ENCODE measurements around the gene LNX2.
A peak's percentile ranks its signal among the peaks of the same experiment; 100 is the strongest.

LNX2 gene

GRCh38 chr13:27624071-27624470 lies 3.7 kb upstream of the LNX2 start:
- Mint-ChIP-seq H3K4me3 (peak overlapping the region; percentile 37), H3K4me1 (peaks cover 36% of the 10 kb centered on the region), H3K9me3 (no peaks in the 10 kb centered on the region), H3K36me3 (ENCODE audit: low read depth) (peaks cover 65% of the 10 kb centered on the region), H3K27me3 (ENCODE audit: low read depth, poor library complexity) (peaks cover 2% of the 10 kb centered on the region), H3K27ac (no peak overlapping the region)
- DNase-seq = no peak
- TF ChIP-seq CTCF (IDR thresholded peaks at IDR 0.05) = no peak

- Mint-ChIP-seq H3K4me3 (peak overlapping the region; percentile 95), H3K36me3 (ENCODE audit: low read depth) (peaks cover 53% of the 10 kb centered on the region), H3K4me1 (peaks cover 48% of the 10 kb centered on the region), H3K27ac (no peak overlapping the region), H3K27me3 (ENCODE audit: low read depth, poor library complexity) (peaks cover 2% of the 10 kb centered on the region), H3K9me3 (no peaks in the 10 kb centered on the region)
- TF ChIP-seq CTCF (IDR thresholded peaks at IDR 0.05) = no peak
- no peak for DNase-seq
Observed at GRCh38 chr13:27622881-27623280, 2.6 kb upstream of the LNX2 start.

- DNase-seq = no peak
- H3K27ac Mint-ChIP-seq = peak overlapping the region; percentile 23
- H3K4me1 Mint-ChIP-seq = peaks cover 53% of the 10 kb centered on the region
- peaks cover 2% of the 10 kb centered on the region for H3K27me3 Mint-ChIP-seq (ENCODE audit: low read depth, poor library complexity)
- H3K4me3 Mint-ChIP-seq = peak overlapping the region; percentile 95
- peak; percentile 8 for TF ChIP-seq CTCF (IDR thresholded peaks at IDR 0.05)
- no peaks in the 10 kb centered on the region for H3K9me3 Mint-ChIP-seq
- peaks cover 47% of the 10 kb centered on the region for H3K36me3 Mint-ChIP-seq (ENCODE audit: low read depth)
Observed at GRCh38 chr13:27622102-27622820, 1.9 kb upstream of the LNX2 start.

GRCh38 chr13:27621366-27622101 lies 1.2 kb upstream of the LNX2 start, which contains the start of gene POLR1D:
Gene POLR1D (plus strand): TSS chr13:27621892. CDS start chr13:27621984, 92 bp downstream.
- H3K9me3 Mint-ChIP-seq = no peaks in the 10 kb centered on the region

GRCh38 chr13:27621116-27621365 lies 712 bp upstream of the LNX2 start:
- Mint-ChIP-seq H3K4me1 (peaks cover 53% of the 10 kb centered on the region), H3K36me3 (ENCODE audit: low read depth) (peaks cover 38% of the 10 kb centered on the region), H3K4me3 (peak overlapping the region; percentile 89), H3K9me3 (no peaks in the 10 kb centered on the region), H3K27ac (peak overlapping the region; percentile 79), H3K27me3 (ENCODE audit: low read depth, poor library complexity) (peaks cover 2% of the 10 kb centered on the region)
- no peak for TF ChIP-seq CTCF (IDR thresholded peaks at IDR 0.05)
- DNase-seq = no peak

More at GRCh38 chr13:27621366-27622101, 1.2 kb upstream of the LNX2 start, which contains the start of gene POLR1D:
- peak within 1 kb of the TSS; percentile 95 for H3K4me3 Mint-ChIP-seq
- peak within 1 kb of the TSS; percentile 79 for H3K27ac Mint-ChIP-seq
- peaks cover 53% of the 10 kb centered on the region for H3K4me1 Mint-ChIP-seq
- no peak for TF ChIP-seq CTCF (IDR thresholded peaks at IDR 0.05)
- H3K27me3 Mint-ChIP-seq (ENCODE audit: low read depth, poor library complexity) = peaks cover 2% of the 10 kb centered on the region
- peaks cover 42% of the 10 kb centered on the region for H3K36me3 Mint-ChIP-seq (ENCODE audit: low read depth)
- peak; percentile 76 for DNase-seq
